ENCODE data around the gene MAPT. TPM values are rescaled to one million over a fixed set of nuclear protein-coding genes. Genes with fewer than 3 reads are reported as not detected.
A peak's percentile ranks its signal among the peaks of the same experiment; 100 is the strongest.

MAPT gene
- total and polyA plus RNA-seq, 2 of the 13 experiments (the other 11 are each of a cell fraction or from before 2014, with no cell fraction given), result 2.1 to 2.8 TPM

- TF ChIP-seq ZXDC (CRISPR knock-in tag; IDR thresholded peaks at IDR 0.05) (no peak), HNRNPK (IDR thresholded peaks at IDR 0.05; ENCODE audit: low read depth, low read length, poor library complexity, severe bottlenecking) (no peak), ZNF589 (CRISPR knock-in tag; conservative IDR thresholded peaks at IDR 0.05) (no peak), GLMP (CRISPR knock-in tag; IDR thresholded peaks at IDR 0.05; ENCODE audit: borderline replicate concordance) (no peak), BCL3 (CRISPR knock-in tag; IDR thresholded peaks at IDR 0.05) (no peak)
Observed at GRCh38 chr17:46038414-46038813, 144.1 kb downstream of the MAPT start (continued).

GRCh38 chr17:46038937-46039336, 144.6 kb downstream of the MAPT start:
- POLR2A ChIA-PET, result no interaction called here

More at GRCh38 chr17:46038937-46039336, 144.6 kb downstream of the MAPT start:
- no peak overlapping the region for H3K27ac ChIP-seq (ENCODE audit: extremely low read length, insufficient read depth, low read length)
- BruUV-seq (replicated peaks), result no TSS peak
- peaks cover 52 to 95% of the 10 kb centered on the region in 2 experiments for H3K36me3 ChIP-seq (replicated peaks in 1 of 2; ENCODE audit: control insufficient read depth in 1 of 2, insufficient read depth in 2 of 2, low read length in 2 of 2)
- peaks cover 3% of the 10 kb centered on the region for H3K79me2 ChIP-seq (ENCODE audit: insufficient read depth, low read length)
- no peak for TF ChIP-seq ADNP (CRISPR knock-in tag; IDR thresholded peaks at IDR 0.05)
- peak; percentile 18 for TF ChIP-seq AGO2 (optimal IDR thresholded peaks at IDR 0.05; ENCODE audit: low read depth, low read length)
- TF ChIP-seq NR2F6 (IDR thresholded peaks at IDR 0.05), result no peak
- TF ChIP-seq NR2F6 (CRISPR knock-in tag; IDR thresholded peaks at IDR 0.05), result no peak
- TF ChIP-seq ZNF724P (CRISPR knock-in tag; IDR thresholded peaks at IDR 0.05; ENCODE audit: borderline replicate concordance), result no peak
- TF ChIP-seq KLF9 (CRISPR knock-in tag; IDR thresholded peaks at IDR 0.05; ENCODE audit: low read depth), result no peak
- TF ChIP-seq POLR2G (IDR thresholded peaks at IDR 0.05; ENCODE audit: low read depth, low read length), result 0 out of 2 replicates have a peak, but pooled peaks have one; percentile 3
- TF ChIP-seq RBM22 (optimal IDR thresholded peaks at IDR 0.05; ENCODE audit: low read length), result peak; percentile 58
- TF ChIP-seq ZNF33A (CRISPR knock-in tag; IDR thresholded peaks at IDR 0.05; ENCODE audit: borderline replicate concordance), result no peak
- in situ Hi-C loops (cut with HindIII; ENCODE audit: extremely low pct_ligation_motif_present, low pct_unique_long_range_greater_than_20kb), result no loop called here
- H3K9ac ChIP-seq (ENCODE audit: insufficient read depth, low read depth, low read length), result no peak overlapping the region
- H3K9me3 ChIP-seq (ENCODE audit: low read length), result no peaks in the 10 kb centered on the region
- DNase-seq (ENCODE audit: low spot score), result no peak
- no peak overlapping the region for H3K4me2 ChIP-seq (ENCODE audit: low read depth, low read length)
- no peaks in the 10 kb centered on the region for H4K20me1 ChIP-seq (ENCODE audit: insufficient read depth, low read length)
- CTCF ChIA-PET (ENCODE audit: low intra/inter-chr PET ratio, low total read pairs), result no interaction called here
- peaks cover 12% of the 10 kb centered on the region; the same call in 1 of the 2 replicates for H3K4me1 ChIP-seq (ENCODE audit: insufficient read depth, low read length)
- 94% methylated on average over 11 of the region's 12 CpGs for WGBS (ENCODE audit: low lambda C conversion rate)
- no peak overlapping the region for H2AFZ ChIP-seq (ENCODE audit: low read length)
- no peak overlapping the region for H3K4me3 ChIP-seq (replicated peaks in 1 of 3; ENCODE audit: insufficient read depth in 1 of 3, low read depth in 2 of 3, low read length in 3 of 3)
- intact Hi-C loops (cut with micrococcal nuclease; ENCODE audit: unreplicated experiment), result no loop called here
- no peak for FAIRE-seq
- no peaks in the 10 kb centered on the region for H3K27me3 ChIP-seq (ENCODE audit: control insufficient read depth in 1 of 2, insufficient read depth in 2 of 2, low read length in 2 of 2)
- no peak; the same call in 2 of the 3 replicates for ATAC-seq

Measured in HepG2 (cell line).